CD4-positive, alpha-beta T cell treated with Interleukin-21 for 1 hour (primary cell): ENCODE data around the gene ARPC2.

Experiments
- DNase-seq: peaks from one replicate; pipeline ENCODE4 v3.0.0-alpha.2; 2020

Gene ARPC2

DNA sequence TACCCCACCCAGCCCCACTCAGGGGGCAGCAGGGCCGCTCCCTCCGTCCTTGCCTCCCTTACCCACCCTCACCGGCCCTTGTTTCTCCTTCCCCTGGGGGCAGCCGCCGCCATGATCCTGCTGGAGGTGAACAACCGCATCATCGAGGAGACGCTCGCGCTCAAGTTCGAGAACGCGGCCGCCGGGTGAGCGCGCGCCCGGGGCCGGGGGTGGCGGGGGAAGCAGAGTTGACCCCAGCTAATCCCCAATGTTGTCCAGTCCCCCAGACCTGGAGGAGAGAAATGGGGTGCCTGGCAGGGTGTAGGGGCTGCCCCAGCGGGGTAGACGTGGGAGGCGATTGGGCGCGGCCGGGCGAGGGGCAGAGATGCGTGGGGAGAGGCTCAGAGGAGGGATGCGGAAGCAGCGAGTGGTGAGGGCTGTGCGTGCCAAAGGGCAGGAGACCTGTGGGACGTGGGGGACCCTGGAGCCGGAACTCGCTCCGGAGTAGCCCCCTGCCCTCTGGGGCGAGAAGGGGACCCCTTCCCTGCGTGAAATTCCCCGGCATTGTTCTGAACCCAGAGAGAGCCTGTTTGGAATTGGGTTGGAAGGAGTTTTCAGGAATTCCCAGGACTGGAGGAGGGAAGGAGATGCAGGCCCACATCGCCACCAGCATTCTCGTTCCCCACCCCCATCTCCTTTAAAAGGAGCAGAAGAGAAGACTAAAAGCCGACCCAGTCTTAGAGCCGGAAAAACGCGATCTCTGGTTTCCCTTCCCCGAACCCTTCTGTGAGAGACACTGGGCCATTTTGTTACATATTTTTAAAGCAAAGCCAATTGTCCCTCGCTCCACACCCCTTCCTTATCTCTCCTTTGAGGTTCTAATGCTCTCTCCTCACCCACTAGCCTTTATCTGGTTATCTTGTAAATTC, 625 bp downstream of the ARPC2 start:
- peak; percentile 68 for DNase-seq

DNA sequence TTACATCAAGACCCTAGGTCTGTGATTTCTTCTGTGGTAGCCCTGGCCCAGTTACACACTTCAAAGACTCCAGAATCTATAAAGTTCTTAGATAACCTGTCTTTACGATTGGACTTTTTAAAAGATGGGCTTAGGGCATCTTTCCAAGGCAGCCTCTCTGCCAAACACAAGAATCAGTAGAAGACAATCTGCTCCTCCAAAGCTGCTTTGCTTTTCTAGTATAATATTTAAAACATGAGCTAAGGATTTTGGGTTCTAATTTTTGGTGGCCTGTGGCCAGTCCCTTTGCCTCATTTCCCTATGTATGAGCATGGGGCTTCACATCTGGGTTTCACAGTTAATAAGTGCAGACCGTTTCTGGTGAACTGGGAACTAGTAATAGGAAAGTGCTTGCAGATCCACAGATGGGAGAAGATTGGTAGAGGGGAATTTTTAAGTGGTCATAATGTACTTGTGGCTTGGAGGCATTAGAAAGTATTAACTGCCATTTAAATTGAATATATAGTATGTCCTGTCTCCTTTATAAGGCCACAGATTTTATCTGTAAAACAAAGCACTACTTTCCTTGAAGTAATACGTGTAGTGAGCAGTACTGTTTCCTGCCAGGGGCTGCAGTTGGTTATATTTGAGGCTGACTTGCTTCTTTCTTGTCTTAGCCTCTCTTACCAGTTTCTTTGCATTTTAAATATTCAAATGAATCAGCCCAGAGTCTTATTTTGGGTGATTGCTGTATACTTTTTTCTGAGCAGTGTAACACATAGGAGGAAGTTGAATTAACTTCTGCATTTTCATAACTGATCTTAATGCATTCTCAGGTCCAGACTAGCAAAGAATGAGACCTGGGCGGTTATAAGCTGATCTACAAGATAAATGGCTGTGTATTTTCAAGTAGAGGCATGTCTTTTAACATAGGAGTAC, 1.5 kb downstream of the ARPC2 start:
- peak; percentile 55 for DNase-seq

DNA sequence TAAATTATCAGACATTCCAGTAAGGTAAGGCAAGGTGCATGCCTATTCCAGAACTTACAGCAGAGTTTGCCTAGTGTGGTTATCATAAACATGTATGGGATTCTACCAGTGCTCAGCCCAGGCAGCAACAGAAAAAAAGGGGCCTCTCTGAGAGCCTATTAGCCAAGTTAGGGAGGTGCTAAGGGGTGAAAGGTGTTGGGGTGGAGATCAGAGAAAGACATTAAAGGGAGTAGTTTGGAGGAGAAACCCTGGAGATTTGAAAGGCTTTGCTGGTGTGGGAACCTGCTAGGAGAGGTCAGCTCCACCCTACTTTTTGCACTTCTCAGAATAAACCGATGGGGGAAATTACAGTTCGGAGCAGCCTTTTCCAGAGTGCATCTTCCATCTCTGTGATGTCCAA, 2.9 kb downstream of the ARPC2 start:
- DNase-seq = peak; percentile 35

DNA sequence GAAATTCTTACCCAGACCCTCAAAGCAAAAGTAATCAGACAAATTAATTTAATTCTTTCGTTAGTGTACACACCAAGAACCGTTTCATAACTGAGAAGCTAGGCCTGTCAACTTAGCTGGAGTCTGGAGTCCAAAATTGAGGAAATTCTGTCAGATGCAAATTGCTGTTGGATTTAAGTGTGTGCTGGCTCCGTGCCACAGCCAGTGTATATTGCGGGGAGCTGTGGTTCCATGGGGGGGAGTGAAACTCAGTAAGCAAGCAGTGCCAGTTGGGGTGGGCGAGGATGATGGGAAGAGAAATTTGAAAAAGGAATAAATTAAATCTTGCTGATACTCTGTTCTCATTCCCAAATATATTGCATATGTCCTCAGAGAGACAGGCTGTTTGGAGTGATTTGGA, 4.0 kb downstream of the ARPC2 start:
- DNase-seq = no peak

DNA sequence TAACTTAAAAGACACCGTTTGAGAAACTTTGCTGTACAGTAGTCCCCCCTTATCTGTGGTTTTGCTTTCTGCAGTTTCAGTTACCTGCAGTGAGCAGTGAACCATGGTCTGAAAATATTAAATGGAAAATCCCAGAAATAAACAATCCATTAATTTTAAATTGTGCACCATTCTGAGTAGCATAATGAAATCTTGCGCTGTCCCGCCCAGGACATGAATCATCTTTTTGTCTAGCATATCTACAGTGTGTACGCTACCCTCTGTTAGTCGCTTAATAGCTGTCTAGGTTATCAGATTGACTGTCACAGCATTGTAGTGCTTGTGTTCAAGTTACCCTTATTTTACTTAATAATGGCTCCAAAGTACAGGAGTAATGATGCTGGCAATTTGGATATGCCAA, 6.1 kb downstream of the ARPC2 start:
- peak; percentile 28 for DNase-seq

DNA sequence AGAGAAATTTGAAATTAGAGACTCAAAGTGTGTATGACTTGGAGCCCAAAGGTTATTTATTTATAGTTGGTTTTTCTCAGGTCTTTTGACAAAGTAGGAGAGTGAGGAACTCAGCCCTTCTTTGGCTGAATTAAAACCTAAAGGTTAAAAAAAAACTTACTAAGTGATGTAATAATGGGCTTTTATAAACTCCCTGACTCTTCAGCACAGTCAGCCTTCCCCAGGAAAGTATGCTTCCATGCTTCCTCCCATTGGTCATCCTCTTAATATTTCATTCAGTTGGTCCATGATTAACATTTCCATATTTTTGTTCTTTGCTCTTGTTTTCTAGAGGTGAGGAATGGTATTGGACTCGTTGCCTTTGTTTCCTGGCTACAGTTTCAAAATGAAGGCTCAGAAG, 7.2 kb downstream of the ARPC2 start:
- DNase-seq = no peak

DNA sequence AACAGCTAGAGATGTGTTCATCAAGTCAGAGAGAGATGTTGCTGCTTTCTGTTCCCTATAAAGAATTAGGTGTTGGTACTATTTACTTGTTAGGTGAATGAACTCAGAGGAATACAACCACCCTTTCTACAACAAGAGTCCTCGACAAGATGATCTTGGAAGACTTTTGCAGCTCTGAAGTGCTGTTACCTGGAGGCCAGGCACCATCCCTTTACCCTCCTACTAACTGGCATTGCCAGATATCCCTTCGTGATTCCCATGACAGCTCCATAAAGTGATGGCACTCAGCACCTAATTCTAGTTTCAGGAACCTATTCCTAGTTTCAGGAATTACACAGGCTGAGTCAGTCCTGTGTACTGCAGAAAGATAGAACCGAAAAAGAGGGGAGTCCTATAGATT, 9.9 kb downstream of the ARPC2 start:
- no peak for DNase-seq

DNA sequence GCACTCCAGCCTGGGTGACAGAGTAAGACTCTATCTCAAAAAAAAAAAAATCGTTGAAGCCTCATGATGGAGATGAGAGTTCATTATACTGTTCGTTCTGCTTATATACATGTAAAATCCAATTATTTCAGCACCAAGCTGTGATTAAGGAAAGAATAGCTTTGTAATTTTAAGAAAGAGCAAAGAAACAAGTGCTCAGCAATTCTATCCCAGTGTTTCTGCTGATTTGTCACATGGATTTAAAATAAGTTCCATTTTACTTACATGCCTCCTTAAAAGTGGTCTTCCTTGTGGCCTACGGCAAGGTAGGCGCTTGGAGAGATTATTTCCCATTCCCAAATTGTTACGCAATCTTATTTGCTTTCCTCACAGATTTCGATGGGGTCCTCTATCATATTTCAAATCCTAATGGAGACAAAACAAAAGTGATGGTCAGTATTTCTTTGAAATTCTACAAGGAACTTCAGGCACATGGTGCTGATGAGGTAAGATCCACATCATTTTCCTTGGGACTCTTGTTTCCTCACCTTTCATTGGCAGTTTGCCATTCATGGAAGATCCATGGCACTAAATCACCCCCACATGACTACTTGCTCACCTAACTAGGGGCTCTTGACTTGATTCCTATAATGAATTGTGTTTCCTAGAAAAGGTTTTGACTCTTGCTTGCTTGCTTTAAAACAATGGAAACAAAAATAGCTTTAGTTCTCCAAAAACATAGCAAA, 11.5 kb downstream of the ARPC2 start:
- no peak for DNase-seq

DNA sequence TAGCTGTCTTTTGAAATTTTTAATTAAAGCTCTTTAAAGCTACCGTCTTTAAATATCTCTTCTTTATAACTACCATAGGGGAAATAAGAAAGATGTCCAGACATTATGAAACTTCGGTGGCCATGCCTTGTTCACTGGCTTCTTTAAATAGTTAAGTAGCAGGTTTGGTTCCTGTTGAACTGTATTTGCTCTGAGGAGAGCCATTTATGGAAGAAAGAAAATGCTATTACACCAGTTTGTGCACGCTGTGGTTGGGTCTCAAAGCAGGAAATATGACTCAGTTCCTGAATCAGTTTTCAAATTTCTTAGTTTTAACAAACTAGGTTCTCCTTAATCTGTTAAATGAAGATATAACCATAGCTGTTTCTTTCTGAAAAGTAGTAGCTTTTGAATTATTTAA, 12.2 kb downstream of the ARPC2 start:
- DNase-seq = peak; percentile 69

DNA sequence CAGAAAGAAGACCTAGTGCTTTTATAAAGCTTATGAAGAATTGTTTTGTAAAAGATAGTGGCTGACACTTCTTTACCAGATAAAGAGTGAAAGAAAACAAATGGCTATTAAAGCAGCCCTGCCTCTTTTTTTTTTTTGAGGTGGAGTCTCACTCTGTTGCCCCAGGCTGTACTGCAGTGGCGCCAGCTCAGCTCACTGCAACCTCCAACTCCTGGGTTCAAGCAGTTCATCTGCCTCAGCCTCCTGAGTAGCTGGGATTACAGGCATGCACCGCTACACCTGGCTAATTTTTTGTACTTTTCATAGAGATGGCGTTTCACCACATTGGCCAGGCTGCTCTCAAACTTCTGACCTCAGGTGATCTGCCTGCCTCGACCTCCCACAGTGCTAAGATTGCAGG, 12.9 kb downstream of the ARPC2 start:
- DNase-seq = no peak

DNA sequence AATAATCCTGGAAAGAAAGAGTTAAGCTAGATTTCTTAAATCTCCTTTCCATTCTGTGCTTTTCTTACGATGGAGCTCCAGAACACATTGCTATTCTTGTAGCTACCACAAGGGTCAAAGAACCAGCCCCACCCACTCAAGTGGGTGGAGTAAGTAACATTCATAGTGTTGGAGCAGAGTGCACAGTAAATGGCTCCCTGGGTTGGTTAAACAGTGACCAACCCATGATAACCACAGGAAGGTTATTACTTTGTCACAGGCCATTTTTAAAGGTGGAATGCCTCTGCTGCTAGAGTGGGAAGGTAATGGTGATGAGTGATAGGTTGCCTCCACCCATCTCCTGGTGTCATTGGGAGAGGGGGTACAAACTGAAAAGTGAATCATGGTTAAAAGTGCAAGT, 13.9 kb downstream of the ARPC2 start:
- DNase-seq = peak; percentile 54

DNA sequence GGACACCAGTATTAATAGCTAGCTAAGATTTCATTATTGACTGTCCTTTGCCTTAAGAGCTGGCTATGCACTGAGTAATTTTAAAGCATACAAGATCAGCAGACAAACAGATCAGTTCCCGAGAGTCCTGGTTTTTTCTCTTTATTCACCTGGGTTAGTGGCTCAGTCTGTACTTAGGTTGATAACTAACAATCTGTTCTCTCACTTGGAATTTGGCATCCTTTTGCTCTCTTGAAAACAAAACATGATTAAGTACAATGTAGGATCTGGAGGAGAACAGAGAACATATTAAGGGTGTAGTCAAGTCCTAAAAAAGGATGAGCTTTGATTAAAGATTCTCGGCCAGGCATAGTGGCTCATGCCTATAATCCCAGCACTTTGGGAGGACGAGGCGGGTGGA, 16.6 kb downstream of the ARPC2 start:
- DNase-seq = no peak

DNA sequence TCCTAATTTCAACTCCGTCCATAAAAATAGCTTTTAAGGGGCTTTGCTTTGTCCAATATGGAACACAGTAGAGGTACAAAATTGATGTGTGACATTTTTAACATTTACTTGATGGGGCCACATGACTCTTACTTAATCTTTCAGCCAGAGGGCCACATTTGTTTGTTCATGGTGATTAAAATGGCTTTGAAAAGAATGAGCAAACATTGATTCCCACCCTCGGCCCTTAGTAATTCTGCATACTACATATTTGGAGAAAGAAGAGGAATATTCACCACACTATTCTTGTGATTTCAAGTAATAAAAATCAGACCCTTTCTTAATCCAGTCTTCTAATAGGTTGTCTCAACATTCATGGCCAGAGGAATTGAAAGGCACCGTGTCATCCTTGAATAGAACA, 17.5 kb downstream of the ARPC2 start:
- DNase-seq = no peak

DNA sequence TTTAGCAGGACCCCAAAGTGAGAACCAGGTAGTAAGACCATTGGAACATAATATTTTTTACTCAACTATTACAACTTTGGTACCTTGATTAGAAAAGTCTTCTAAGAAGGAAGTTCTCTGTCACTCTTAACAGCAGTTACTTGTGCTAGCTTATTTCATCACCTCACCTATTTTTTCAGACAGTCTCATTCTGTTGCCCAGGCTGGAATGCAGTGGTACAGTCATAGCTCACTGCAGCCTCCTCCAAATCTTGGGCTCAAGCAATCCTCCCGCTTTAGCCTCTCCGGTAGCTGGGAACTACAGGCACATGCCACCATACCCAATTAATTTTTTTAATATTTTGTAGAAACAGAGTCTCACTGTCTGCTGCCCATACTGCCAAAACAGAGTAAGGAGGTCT, 18.0 kb downstream of the ARPC2 start:
- DNase-seq = no peak

DNA sequence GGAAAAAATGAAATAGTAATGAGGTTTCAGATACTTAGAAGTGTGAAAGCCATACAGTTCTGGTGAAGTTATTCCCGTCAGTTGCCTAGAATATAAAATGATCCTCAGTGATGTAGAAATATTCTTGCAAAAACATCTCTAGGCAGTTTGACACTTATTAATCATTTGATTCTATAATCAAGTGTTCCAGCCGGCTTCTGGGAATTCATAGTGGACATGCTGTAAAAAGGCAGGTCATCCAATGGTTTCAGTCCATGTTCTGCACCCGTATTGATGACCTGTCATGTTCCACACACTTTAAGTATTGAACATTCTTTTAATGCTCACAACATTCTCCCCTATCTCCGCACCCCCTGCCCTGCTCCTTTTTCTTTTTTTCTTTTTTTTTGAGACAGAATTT, 19.8 kb downstream of the ARPC2 start:
- no peak for DNase-seq

DNA sequence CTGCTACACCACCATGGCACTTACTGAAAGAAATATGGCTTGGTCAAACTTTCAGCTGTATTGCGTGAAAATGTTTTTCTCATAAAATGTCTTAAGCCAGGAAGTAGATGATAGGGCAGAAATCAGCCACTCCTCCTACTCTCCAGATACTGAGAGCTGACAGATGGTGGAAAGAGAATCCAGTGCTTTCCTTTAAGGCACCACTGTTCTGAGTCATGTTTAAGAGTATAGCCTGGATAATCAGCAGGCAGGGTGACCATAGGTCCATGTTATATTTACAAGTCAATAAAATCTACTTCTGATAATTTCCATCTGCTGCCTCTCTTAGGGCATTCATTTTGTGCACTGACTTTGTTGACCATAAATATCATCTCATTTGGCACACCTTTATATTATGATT, 21.9 kb downstream of the ARPC2 start:
- no peak for DNase-seq

DNA sequence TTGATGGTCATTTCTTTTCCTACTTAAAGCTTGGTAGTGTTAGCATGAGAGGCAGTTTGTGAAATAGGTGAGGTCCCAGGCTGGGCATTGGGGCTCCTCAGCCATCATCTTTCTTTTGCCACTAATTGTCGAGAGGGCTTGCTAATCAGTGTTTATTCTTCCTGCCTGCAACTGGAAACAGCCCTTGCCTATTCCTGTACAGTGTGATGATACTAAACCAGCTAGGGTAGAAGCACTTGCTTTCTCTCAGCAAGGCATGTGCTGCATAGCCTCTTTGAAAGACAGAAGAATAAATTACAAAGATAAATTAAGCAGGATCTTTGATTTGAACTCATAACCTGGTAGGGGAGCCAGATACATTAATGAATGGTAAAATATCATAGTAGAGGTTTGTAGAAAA, 27.2 kb downstream of the ARPC2 start:
- no peak for DNase-seq

DNA sequence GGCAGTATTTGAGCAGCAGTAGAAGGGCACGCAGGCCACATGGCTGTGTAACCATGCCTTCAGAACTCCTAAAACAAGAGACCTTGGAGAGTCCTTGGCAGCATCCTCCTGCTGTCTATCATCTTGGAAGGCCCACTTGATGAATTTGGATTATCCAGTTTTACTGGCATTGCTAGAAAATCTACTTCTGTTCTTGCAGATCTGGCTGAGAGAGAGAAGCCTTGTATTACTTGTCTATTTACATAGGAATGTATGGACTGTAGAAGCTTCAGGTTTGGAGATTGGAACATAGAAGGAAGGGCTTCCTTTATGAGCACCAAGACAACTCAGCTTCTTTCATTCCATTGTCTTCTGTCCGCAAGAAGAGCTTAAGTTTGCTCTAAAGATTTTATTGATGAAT, 27.7 kb downstream of the ARPC2 start:
- DNase-seq = no peak

DNA sequence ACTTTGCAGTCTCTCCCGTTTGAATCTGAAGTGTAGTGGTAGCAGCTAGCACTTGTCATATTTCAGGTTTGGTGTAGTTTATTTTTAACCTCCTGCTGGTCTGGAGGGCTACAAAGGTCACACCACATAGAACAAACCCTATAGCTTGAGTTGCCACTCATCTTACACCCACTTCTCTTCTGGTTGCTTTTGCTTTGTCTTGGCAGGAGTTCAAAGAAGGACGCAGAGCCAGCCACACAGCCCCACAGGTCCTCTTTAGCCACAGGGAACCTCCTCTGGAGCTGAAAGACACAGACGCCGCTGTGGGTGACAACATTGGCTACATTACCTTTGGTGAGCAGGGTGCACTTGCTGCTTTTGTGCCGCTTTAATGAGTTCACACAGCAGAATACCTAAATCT, 28.2 kb downstream of the ARPC2 start:
- DNase-seq = no peak

DNA sequence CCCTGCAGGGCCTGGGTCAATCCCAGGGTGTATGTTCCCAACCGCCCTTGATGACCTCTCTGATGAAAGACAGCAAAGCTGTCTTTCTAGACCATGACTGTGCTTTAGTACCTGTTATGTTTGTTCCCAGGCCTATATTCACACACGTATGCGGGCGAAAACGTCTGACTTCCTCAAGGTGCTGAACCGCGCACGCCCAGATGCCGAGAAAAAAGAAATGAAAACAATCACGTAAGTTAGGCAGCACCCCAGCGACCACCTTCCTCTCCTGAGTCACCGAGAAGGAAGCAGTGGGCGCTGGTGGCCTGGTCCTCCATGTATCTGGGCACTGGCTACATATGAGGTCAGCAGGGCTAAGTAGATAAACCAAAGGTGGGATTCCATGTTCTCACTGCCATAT, 32.7 kb downstream of the ARPC2 start:
- DNase-seq = no peak

DNA sequence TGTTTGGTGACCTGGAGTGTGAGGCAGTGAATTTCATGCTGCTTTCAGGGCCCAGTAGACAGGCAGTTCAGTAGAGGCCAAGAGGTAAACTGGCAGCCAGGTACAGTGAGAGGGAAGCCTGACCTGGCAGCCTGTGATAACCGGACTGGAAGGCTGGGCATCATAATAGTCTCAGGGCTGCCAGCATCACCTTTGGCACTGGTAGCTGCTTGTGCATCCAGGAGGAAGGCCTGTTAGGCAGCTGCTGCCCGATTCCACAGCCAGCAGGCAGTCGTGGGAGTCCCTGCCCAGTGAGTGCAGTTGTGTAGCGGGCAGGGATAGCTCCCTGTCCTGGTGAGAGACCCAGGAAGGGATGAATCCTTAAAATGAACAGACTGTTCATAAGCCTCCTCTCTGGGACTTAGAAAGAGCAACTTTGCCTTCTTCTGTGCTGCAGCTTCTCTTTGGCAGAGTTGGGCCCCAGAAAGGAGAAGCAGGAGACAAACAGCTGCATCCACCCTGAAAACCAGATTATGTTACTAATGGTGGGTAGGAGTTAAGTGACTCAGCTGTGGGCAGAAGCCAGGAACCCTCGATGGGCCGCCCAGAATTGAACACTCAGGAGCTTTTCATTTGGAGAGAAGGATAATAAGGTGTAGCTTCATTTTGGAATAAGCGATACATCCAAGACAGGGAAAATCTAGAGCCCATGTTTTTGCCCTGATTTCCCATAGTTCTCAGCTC, 35.7 kb downstream of the ARPC2 start:
- DNase-seq = no peak

DNA sequence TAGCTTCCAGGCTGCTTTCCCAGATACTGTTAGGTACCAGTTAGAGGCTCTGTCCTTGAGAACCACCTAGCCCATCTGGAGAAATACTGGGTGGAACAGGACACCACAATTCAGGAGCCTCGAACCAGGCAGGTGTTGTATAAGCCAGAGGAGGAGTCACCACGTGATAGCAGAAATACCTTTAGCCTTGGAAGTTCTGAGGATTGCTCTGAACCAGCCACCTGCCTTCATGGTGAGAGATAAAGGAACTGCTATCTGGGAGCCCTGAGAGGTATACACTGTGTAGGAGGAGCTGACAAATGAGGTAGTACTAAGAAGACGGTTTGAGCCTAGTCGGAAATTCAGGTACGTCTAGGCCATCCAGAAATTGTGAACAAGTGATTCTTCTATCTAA, 36.2 kb downstream of the ARPC2 start:
- DNase-seq = no peak

DNA sequence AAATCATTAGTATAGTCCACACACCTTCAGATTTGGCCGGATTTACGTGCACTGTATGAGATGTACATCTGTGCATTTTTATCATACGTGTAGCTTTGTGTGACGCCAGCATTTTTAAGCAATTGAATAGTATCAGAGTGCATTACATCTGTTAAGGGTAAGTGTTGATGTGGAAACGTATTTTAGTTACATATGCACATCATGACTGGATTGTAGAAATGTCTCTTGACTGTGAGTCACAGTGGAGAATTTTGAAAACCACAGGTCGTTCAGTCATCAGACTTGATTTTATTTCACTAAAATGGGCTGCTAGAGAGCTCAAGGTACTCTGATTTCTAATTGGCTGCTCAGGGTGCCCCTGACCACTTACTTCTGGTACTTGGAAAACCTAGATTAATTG, 38.5 kb downstream of the ARPC2 start:
- no peak for DNase-seq
